CD4-positive, alpha-beta T cell (primary cell): ENCODE data around the gene DNASE1L3. TPM values are rescaled to one million over a fixed set of nuclear protein-coding genes. Genes with fewer than 3 reads are reported as not detected.

ENCODE experiments used
- ATAC-seq: fragments of 200-7000 bp; cut with Tn5 transposase; one replicate; pipeline ENCODE4 v1.10.0; 2022; ENCODE audit warnings: mild to moderate bottlenecking; ENCODE audit not compliant: poor library complexity
- CTCF ChIA-PET: fragments of 350-600 bp; sonication (Branson Sonifier 250); formaldehyde crosslinking; loops from one replicate; lab custom pipeline; 2021; ENCODE audit warnings: antibody characterized with exemption, inconsistent platforms; lab: Charles Lee
- POLR2A ChIA-PET: fragments of 350-600 bp; sonication (Branson Sonifier 250); formaldehyde crosslinking; loops from one replicate; lab custom pipeline; 2021; ENCODE audit warnings: antibody characterized with exemption, inconsistent platforms; lab: Charles Lee
- DNase-seq, 14 experiments: peaks; one replicate each; pipeline ENCODE4 v3.0.0-alpha.2; 2013 to 2020; ENCODE audit warnings: mixed read lengths in 2 of 14
- H3K27ac ChIP-seq, 2 donors: one replicate each; pipeline versions ENCODE4 v1.5.1 to v1.7.0; 2013; ENCODE audit warnings: low read length in 2 of 2, low read depth in 1 of 2, mild to moderate bottlenecking in 1 of 2
- H3K27me3 ChIP-seq, 2 experiments: 1 replicate in 1 of 2; 2 replicates in 1 of 2; pipeline versions ENCODE4 v1.6.1 to v1.7.0; 2013; ENCODE audit warnings: low read length in 2 of 2, control low read depth in 1 of 2, mild to moderate bottlenecking in 1 of 2, moderate library complexity in 1 of 2; ENCODE audit not compliant: insufficient read depth in 2 of 2, control insufficient read depth in 1 of 2
- H3K36me3 ChIP-seq: one replicate; pipeline ENCODE4 v1.6.1; 2013; ENCODE audit warnings: low read length, control low read depth; ENCODE audit not compliant: insufficient read depth
- H3K4me1 ChIP-seq: one replicate; pipeline ENCODE4 v1.6.1; 2013; ENCODE audit warnings: low read length, control low read depth; ENCODE audit not compliant: insufficient read depth
- H3K4me3 ChIP-seq: one replicate; pipeline ENCODE4 v1.5.1; 2013; ENCODE audit warnings: mild to moderate bottlenecking, low read length, moderate library complexity
- H3K9me3 ChIP-seq, 2 experiments: 1 replicate in 1 of 2; 2 replicates in 1 of 2; pipeline versions ENCODE4 v1.6.1 to v1.7.0; 2013; ENCODE audit warnings: low read length in 2 of 2, mild to moderate bottlenecking in 2 of 2, control low read depth in 1 of 2, moderate library complexity in 1 of 2; ENCODE audit not compliant: control insufficient read depth in 1 of 2, insufficient read depth in 1 of 2
- H3K27ac Mint-ChIP-seq: one replicate; pipeline ENCODE4 v1.8.0; 2020; ENCODE audit warnings: mixed read lengths
- H3K27me3 Mint-ChIP-seq: one replicate; pipeline ENCODE4 v1.8.0; 2021; ENCODE audit warnings: mixed read lengths
- H3K36me3 Mint-ChIP-seq: one replicate; pipeline ENCODE4 v1.8.0; 2021; ENCODE audit warnings: low read depth, mixed read lengths
- H3K4me1 Mint-ChIP-seq: one replicate; pipeline ENCODE4 v1.8.0; 2021; ENCODE audit warnings: low read depth, mixed read lengths
- H3K4me3 Mint-ChIP-seq: one replicate; pipeline ENCODE4 v1.8.0; 2020; ENCODE audit warnings: mild to moderate bottlenecking, mixed read lengths
- H3K9me3 Mint-ChIP-seq: one replicate; pipeline ENCODE4 v1.8.0; 2020; ENCODE audit warnings: mixed read lengths
- intact Hi-C, 2 experiments: fragments of 100-400 bp; cut with DNase I in 1 of 2; cut with micrococcal nuclease in 1 of 2; formaldehyde crosslinking; loops; one replicate each; pipeline versions ENCODE4 v1.15.1 to v1.9.0; 2023 to 2025; cut with DNase I, micrococcal nuclease
- total RNA-seq, 174 experiments: library from RNA in 2 of 174; stranded (reverse) in 2 of 174; gene quantifications; one replicate each; pipeline ENCODE4 v1.2.3 and lab custom pipeline; 2021 to 2026
- TF ChIP-seq, protein P1 (sequence below): fragments of 200-600 bp; IDR thresholded peaks from one replicate; pipeline ENCODE4 v1.8.0; 2022; ENCODE audit warnings: antibody characterized with exemption, mild to moderate bottlenecking

Gene DNASE1L3
- total RNA-seq, 2 experiments from 2014 or later: 0.53 to 0.80 TPM

DNA sequence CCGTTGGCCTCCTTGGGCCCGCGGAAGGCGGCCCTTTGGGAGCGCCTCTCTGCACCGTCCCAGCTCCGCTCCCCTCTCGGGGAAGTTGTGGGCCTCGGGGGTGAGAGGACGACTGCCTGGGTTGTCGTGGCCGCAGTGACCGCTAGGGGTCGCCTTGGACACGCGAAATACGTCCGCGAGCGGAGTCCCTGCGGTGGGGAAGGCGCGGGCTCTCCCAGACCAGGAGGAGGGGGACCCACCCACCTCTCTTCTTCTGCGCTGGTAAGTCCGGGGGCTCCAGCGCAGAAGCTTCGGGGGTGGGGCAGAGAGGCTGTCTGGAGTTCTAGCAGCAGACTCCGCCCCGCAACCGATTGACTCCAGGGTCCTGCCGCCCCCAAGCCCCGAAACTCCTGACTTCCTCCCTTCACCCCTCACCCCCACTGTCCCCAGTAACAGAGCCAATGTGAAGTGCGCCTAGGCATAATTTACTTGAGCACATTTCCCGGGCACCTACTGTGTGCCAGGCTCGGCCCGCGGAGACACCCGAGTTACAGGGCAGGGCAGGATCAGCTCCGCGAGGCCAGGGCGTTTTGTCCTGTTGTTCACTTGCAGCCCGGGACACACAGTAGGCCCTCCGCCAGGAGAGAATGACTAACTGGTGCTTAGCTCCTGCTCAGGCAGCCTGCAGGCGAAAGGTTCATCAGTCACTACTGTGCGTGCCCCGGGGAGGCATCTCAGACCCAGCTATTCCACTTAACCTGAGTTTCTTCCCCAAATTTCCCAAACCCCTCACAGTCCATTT, 32.8 kb downstream of the DNASE1L3 start:
- peak overlapping the region; percentile 60 for H3K4me3 ChIP-seq
- ATAC-seq (peak; percentile 89), DNase-seq (peak; percentile 80 to 95 (median 88))
- Mint-ChIP-seq H3K27ac (no peak overlapping the region), H3K27me3 (no peaks in the 10 kb centered on the region), H3K4me1 (peaks cover 13% of the 10 kb centered on the region), H3K4me3 (peak overlapping the region; percentile 62), H3K9me3 (no peaks in the 10 kb centered on the region), H3K36me3 (no peaks in the 10 kb centered on the region)
- POLR2A ChIA-PET: interaction anchor here (0.6 to 1.9 kb wide), 2 partner anchors 16 to 129 kb away, joined by 3 to 5 read pairs; partner anchors contain the start of genes HTD2 and RPP14
- intact Hi-C loops: loop anchor here in 1 of 2 experiments (2.0 to 5.0 kb wide), 2 partner anchors 39 to 124 kb away; no protein-coding TSS in a partner anchor
- peaks cover 0 to 5% of the 10 kb centered on the region in 2 experiments for H3K27me3 ChIP-seq
- H3K9me3 ChIP-seq: no peaks in the 10 kb centered on the region
- peaks cover 19% of the 10 kb centered on the region for H3K4me1 ChIP-seq
- no peak overlapping the region for H3K27ac ChIP-seq
- TF ChIP-seq, protein P1, sequence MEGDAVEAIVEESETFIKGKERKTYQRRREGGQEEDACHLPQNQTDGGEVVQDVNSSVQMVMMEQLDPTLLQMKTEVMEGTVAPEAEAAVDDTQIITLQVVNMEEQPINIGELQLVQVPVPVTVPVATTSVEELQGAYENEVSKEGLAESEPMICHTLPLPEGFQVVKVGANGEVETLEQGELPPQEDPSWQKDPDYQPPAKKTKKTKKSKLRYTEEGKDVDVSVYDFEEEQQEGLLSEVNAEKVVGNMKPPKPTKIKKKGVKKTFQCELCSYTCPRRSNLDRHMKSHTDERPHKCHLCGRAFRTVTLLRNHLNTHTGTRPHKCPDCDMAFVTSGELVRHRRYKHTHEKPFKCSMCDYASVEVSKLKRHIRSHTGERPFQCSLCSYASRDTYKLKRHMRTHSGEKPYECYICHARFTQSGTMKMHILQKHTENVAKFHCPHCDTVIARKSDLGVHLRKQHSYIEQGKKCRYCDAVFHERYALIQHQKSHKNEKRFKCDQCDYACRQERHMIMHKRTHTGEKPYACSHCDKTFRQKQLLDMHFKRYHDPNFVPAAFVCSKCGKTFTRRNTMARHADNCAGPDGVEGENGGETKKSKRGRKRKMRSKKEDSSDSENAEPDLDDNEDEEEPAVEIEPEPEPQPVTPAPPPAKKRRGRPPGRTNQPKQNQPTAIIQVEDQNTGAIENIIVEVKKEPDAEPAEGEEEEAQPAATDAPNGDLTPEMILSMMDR: peak; percentile 96
- CTCF ChIA-PET: interaction anchor here (0.8 to 2.6 kb wide), 9 partner anchors 9 to 356 kb away, joined by 3 to 12 read pairs (median 3); partner anchors contain the start of genes FLNB, HTD2 and RPP14
- no peaks in the 10 kb centered on the region for H3K36me3 ChIP-seq

DNA sequence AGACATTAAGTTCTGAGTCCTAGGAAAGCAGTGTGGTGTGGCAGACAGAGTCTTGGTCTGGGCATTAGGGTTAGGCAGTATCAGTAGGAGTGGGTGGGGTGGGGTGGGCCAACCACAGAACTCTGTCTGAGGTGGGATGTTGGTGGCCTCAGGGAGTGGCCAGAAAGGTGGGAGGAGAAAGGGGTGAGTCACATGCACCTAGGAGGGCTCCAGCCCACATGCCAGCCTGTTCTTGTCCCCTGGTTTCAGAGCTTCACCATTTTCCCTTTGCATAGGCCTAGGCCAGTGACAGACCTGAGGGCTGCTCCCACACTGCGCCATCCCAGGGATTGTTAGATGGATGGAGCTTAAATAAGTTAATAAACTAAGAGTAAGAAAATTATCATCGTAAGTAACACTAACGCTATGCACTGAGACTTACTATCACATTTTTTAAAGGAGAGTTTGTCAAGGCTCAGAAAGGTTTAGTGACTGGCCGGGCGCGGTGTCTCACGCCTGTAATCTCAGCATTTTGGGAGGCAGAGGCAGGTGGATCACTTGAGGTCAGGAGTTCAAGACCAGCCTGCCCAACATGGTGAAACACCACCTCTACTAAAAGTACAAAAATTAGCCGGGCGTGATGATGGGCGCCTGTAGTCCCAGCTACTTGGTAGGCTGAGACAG, 33.8 kb downstream of the DNASE1L3 start:
- POLR2A ChIA-PET: interaction anchor here (0.6 to 1.9 kb wide), 2 partner anchors 17 to 130 kb away, joined by 3 to 5 read pairs; partner anchors contain the start of genes HTD2 and RPP14
- TF ChIP-seq, protein P1: no peak
- CTCF ChIA-PET: interaction anchor here (0.8 to 2.6 kb wide), 8 partner anchors 10 to 357 kb away, joined by 3 to 12 read pairs (median 4); partner anchors contain the start of genes FLNB, HTD2 and RPP14

DNA sequence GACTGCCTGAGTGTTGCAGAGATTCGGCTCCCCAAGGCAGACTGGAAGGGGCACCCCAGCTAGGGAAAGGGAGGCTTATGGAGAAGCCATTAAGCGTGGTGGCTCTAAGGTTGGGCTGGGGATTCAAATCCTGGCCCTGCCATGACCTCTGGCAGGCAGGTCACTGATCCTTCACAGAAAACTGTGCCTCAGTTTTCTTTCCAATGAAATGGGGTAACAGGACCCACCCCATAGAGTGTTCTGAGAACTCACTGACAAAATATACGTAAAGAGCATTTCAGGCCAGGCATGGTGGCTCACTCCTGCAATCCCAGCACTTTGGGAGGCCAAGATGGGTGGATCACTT, 34.6 kb downstream of the DNASE1L3 start:
- Mint-ChIP-seq H3K36me3 (no peaks in the 10 kb centered on the region), H3K4me1 (peaks cover 13% of the 10 kb centered on the region), H3K27me3 (no peaks in the 10 kb centered on the region), H3K27ac (no peak overlapping the region), H3K4me3 (no peak overlapping the region), H3K9me3 (no peaks in the 10 kb centered on the region)
- POLR2A ChIA-PET: no interaction called here
- Histone ChIP-seq H3K27me3 (peaks cover 0 to 5% of the 10 kb centered on the region in 2 experiments), H3K4me3 (no peak overlapping the region), H3K36me3 (peaks cover under 1% of the 10 kb centered on the region), H3K4me1 (peaks cover 19% of the 10 kb centered on the region), H3K27ac (no peak overlapping the region), H3K9me3 (no peaks in the 10 kb centered on the region)
- no peak for ATAC-seq
- CTCF ChIA-PET: no interaction called here
- TF ChIP-seq, protein P1: no peak
- intact Hi-C loops: loop anchor here in 1 of 2 experiments (2.0 to 5.0 kb wide), 2 partner anchors 41 to 126 kb away; no protein-coding TSS in a partner anchor
- DNase-seq: no peak

More for the DNA sequence above, 33.8 kb downstream of the DNASE1L3 start:
- no peak overlapping the region for H3K4me3 ChIP-seq
- peak overlapping the region; percentile 45 for H3K4me3 Mint-ChIP-seq
- H3K27me3 ChIP-seq: peaks cover 0 to 5% of the 10 kb centered on the region in 2 experiments
- ATAC-seq (no peak), DNase-seq (no peak)
- H3K9me3 ChIP-seq: no peaks in the 10 kb centered on the region
- peaks cover 13% of the 10 kb centered on the region for H3K4me1 Mint-ChIP-seq
- H3K36me3 ChIP-seq: no peaks in the 10 kb centered on the region
- H3K27ac ChIP-seq: no peak overlapping the region
- H3K27ac Mint-ChIP-seq: no peak overlapping the region
- H3K27me3 Mint-ChIP-seq: no peaks in the 10 kb centered on the region
- intact Hi-C loops: loop anchor here in 1 of 2 experiments (2.0 to 5.0 kb wide), 2 partner anchors 40 to 125 kb away; no protein-coding TSS in a partner anchor
- no peaks in the 10 kb centered on the region for H3K36me3 Mint-ChIP-seq
- H3K4me1 ChIP-seq: peaks cover 19% of the 10 kb centered on the region
- no peaks in the 10 kb centered on the region for H3K9me3 Mint-ChIP-seq
